GM13976 (cell line): Measurements from ENCODE around the gene LRRN1.
"Not testable (repeated sequence)": the region's sequence is repeated elsewhere in the genome, so short reads cannot be mapped to it uniquely, and the experiment has no call there.

Experiments
- DNase-seq: peaks from one replicate; pipeline ENCODE4 v3.0.0; 2012; ENCODE audit warnings: low spot score
- CTCF ChIP-seq: IDR thresholded peaks from 2 replicates; pipeline ENCODE4 v1.5.1; 2012; ENCODE audit warnings: borderline replicate concordance, mild to moderate bottlenecking; ENCODE audit not compliant: insufficient read depth; ENCODE audit errors: extremely low read depth, missing control alignments, control extremely low read depth
- in situ Hi-C: fragments of 300-500 bp; cut with MboI; formaldehyde crosslinking; loops from one replicate; pipeline ENCODE4 v1.12.0; 2022; ENCODE audit warnings: low sequenced_read_pairs, mixed read lengths, inconsistent platforms; ENCODE audit not compliant: unreplicated experiment

Gene LRRN1

GRCh38 chr3:3817865-3818264 lies 18.6 kb downstream of the LRRN1 start:
- no peak for DNase-seq
- in situ Hi-C loops: no loop called here
- TF ChIP-seq CTCF: no peak

- no peak for TF ChIP-seq CTCF
- no peak for DNase-seq
- in situ Hi-C loops: no loop called here
Observed at GRCh38 chr3:3821777-3822176, 22.5 kb downstream of the LRRN1 start.

- in situ Hi-C loops: no loop called here
- no peak for DNase-seq
- TF ChIP-seq CTCF: no peak
Observed at GRCh38 chr3:3825035-3825434, 25.8 kb downstream of the LRRN1 start.

GRCh38 chr3:3826521-3826920 lies 27.3 kb downstream of the LRRN1 start:
- in situ Hi-C loops: no loop called here
- DNase-seq: no peak
- TF ChIP-seq CTCF: no peak

GRCh38 chr3:3827111-3827510 lies 27.9 kb downstream of the LRRN1 start:
- TF ChIP-seq CTCF: no peak
- in situ Hi-C loops: no loop called here
- DNase-seq: no peak

- DNase-seq, in situ Hi-C loops: not testable (repeated sequence)
Observed at GRCh38 chr3:3828417-3828816, 29.2 kb downstream of the LRRN1 start.

GRCh38 chr3:3836845-3837244 lies 37.6 kb downstream of the LRRN1 start:
- in situ Hi-C loops: no loop called here
- TF ChIP-seq CTCF: no peak
- no peak for DNase-seq
